ENCODE data around the gene ZNF653. TPM values are rescaled to one million over a fixed set of nuclear protein-coding genes. Genes with fewer than 3 reads are reported as not detected.

ZNF653 gene
- polyA plus RNA-seq (2011; rRNA removed) (2.9 and 3.8 TPM in 2 replicates), polyA plus RNA-seq (2017; fragmentation: RNase III; extraction: RNeasy Plus Mini Kit Qiagen cat#74134 plus additional on column Dnase treatment) (2.9 to 4.2 TPM (median 3.8 TPM) in 3 replicates), polyA minus RNA-seq (2011; rRNA and poly(A)+ RNA removed) (1.8 and 3.9 TPM in 2 replicates)
- polyA plus RNA-seq (2012; cell fraction: cytosol; rRNA removed): 10.9 and 11.7 TPM in 2 replicates
- 14.0 and 16.5 TPM in 2 replicates for polyA plus RNA-seq (2012; cell fraction: nucleus; rRNA removed)

GRCh38 chr19:11505504-11506100 is at the start of gene ZNF653:
Gene ZNF653, minus strand, starts transcription at chr19:11505839. Its CDS starts 53 bp downstream, at chr19:11505786.
- peak; percentile 91 to 95 for DNase-seq (ENCODE audit: low read depth in 1 of 2, low spot score in 1 of 2)
- ChIA-PET CTCF (no interaction called here), POLR2A (no interaction called here)
- H3K4me3 ChIP-seq: peak within 1 kb of the TSS; percentile 72
- no peak for FAIRE-seq
- peak within 1 kb of the TSS; percentile 79 for H3K4me2 ChIP-seq
- peak; percentile 68 to 79 for ATAC-seq
- H3K27ac ChIP-seq: peak within 1 kb of the TSS; percentile 93 to 99
- 4% methylated on average over 8 of the region's 65 CpGs for WGBS (ENCODE audit: missing lambda C conversion rate)
- H3K4me1 ChIP-seq: peaks cover 9% of the 10 kb centered on the region; the same call in 1 of the 3 replicates
- H3K9me3 ChIP-seq: no peaks in the 10 kb centered on the region
- no peak for TF ChIP-seq BHLHE40 (IDR thresholded peaks at IDR 0.05; ENCODE audit: low read depth, low read length)
- TF ChIP-seq CHD4 (IDR thresholded peaks at IDR 0.05; ENCODE audit: borderline replicate concordance): no peak
- TF ChIP-seq HEYL (CRISPR knock-in tag; IDR thresholded peaks at IDR 0.05): no peak
- no peak for TF ChIP-seq CHD2 (IDR thresholded peaks at IDR 0.05; ENCODE audit: low read length, partially characterized antibody)
- no peak for TF ChIP-seq POLR2AphosphoS2 (conservative IDR thresholded peaks at IDR 0.05; ENCODE audit: low read length)
- TF ChIP-seq ELK1 (IDR thresholded peaks at IDR 0.05; ENCODE audit: low read depth, low read length): no peak
- peak; percentile 9; the same call in 1 of the 2 replicates for TF ChIP-seq PBX3 (IDR thresholded peaks at IDR 0.05)
- TF ChIP-seq KDM5A (IDR thresholded peaks at IDR 0.05): no peak
- TF ChIP-seq SREBF2 (IDR thresholded peaks at IDR 0.05): peak; percentile 26
- no peak for TF ChIP-seq ZFP36 (IDR thresholded peaks at IDR 0.05; ENCODE audit: borderline replicate concordance, partially characterized antibody)
- TF ChIP-seq E2F6 (IDR thresholded peaks at IDR 0.05; ENCODE audit: borderline replicate concordance, low read depth): peak; percentile 31; the same call in 1 of the 2 replicates
- TF ChIP-seq EHF (CRISPR knock-in tag; IDR thresholded peaks at IDR 0.05): no peak
- no peak for TF ChIP-seq RNF2 (IDR thresholded peaks at IDR 0.05; ENCODE audit: borderline replicate concordance, low read depth)
- TF ChIP-seq, protein P1, sequence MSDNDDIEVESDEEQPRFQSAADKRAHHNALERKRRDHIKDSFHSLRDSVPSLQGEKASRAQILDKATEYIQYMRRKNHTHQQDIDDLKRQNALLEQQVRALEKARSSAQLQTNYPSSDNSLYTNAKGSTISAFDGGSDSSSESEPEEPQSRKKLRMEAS (IDR thresholded peaks at IDR 0.05): no peak
- TF ChIP-seq HDAC2 (IDR thresholded peaks at IDR 0.05): no peak
- TF ChIP-seq, protein P2, sequence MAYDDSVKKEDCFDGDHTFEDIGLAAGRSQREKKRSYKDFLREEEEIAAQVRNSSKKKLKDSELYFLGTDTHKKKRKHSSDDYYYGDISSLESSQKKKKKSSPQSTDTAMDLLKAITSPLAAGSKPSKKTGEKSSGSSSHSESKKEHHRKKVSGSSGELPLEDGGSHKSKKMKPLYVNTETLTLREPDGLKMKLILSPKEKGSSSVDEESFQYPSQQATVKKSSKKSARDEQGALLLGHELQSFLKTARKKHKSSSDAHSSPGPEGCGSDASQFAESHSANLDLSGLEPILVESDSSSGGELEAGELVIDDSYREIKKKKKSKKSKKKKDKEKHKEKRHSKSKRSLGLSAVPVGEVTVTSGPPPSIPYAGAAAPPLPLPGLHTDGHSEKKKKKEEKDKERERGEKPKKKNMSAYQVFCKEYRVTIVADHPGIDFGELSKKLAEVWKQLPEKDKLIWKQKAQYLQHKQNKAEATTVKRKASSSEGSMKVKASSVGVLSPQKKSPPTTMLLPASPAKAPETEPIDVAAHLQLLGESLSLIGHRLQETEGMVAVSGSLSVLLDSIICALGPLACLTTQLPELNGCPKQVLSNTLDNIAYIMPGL (CRISPR knock-in tag; IDR thresholded peaks at IDR 0.05; ENCODE audit: borderline replicate concordance): no peak
- no peak for TF ChIP-seq RCOR1 (IDR thresholded peaks at IDR 0.05; ENCODE audit: low read depth, low read length)
- TF ChIP-seq RARB (CRISPR knock-in tag; IDR thresholded peaks at IDR 0.05): no peak
- TF ChIP-seq TFCP2L1 (CRISPR knock-in tag; IDR thresholded peaks at IDR 0.05): no peak
- TF ChIP-seq GATA3 (IDR thresholded peaks at IDR 0.05; ENCODE audit: borderline replicate concordance): 0 out of 2 replicates have a peak, but pooled peaks have one; percentile 11
- TF ChIP-seq HOXB13 (CRISPR knock-in tag; IDR thresholded peaks at IDR 0.05; ENCODE audit: low read depth): no peak
- TF ChIP-seq, protein P3, sequence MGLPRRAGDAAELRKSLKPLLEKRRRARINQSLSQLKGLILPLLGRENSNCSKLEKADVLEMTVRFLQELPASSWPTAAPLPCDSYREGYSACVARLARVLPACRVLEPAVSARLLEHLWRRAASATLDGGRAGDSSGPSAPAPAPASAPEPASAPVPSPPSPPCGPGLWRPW (IDR thresholded peaks at IDR 0.05): no peak
- TF ChIP-seq FOSB (CRISPR knock-in tag; IDR thresholded peaks at IDR 0.05): no peak
- no peak for TF ChIP-seq MAZ (IDR thresholded peaks at IDR 0.05; ENCODE audit: borderline replicate concordance, low read depth, low read length)
- no peak for TF ChIP-seq CTCF (IDR thresholded peaks at IDR 0.05)
- no peak for TF ChIP-seq EHMT2 (IDR thresholded peaks at IDR 0.05; ENCODE audit: low read depth)
- TF ChIP-seq HOXB5 (CRISPR knock-in tag; IDR thresholded peaks at IDR 0.05): no peak
- TF ChIP-seq CBX2 (IDR thresholded peaks at IDR 0.05; ENCODE audit: borderline replicate concordance, low read depth): no peak
- TF ChIP-seq ZSCAN20 (CRISPR knock-in tag; IDR thresholded peaks at IDR 0.05): no peak
- TF ChIP-seq RFX5 (IDR thresholded peaks at IDR 0.05): no peak
- TF ChIP-seq POLR2A (IDR thresholded peaks at IDR 0.05; ENCODE audit: low read length): peak; percentile 28
- TF ChIP-seq JUN (IDR thresholded peaks at IDR 0.05): peak in 1 of 2 experiments; percentile 72; a peak in 3 of 5 replicates
- peak; percentile 42 for TF ChIP-seq PHF8 (IDR thresholded peaks at IDR 0.05; ENCODE audit: borderline replicate concordance, low read depth)
- TF ChIP-seq ESRRA (IDR thresholded peaks at IDR 0.05; ENCODE audit: borderline replicate concordance, low read length): no peak
- no peak for TF ChIP-seq RAD21 (conservative IDR thresholded peaks at IDR 0.05 in 1 of 2, IDR thresholded peaks at IDR 0.05 in 1 of 2)
